HT-29 (cell line): ENCODE measurements around the gene HES2. TPM values are rescaled to one million over a fixed set of nuclear protein-coding genes. Genes with fewer than 3 reads are reported as not detected.
A peak's percentile ranks its signal among the peaks of the same experiment; 100 is the strongest.
"Not testable (repeated sequence)": the region's sequence is repeated elsewhere in the genome, so short reads cannot be mapped to it uniquely, and the experiment has no call there.

Experiments
- DNase-seq: peaks from one replicate; pipeline ENCODE4 v3.0.0-alpha.2; 2015; ENCODE audit warnings: low spot score
- total RNA-seq: library from RNA; depleted of rRNA; stranded (reverse); fragments of >200 nt; shearing (Covaris generic); gene quantifications from 2 replicates; pipeline ENCODE4 v1.2.3, GENCODE V29; 2014

HES2 gene
- total RNA-seq, 1 experiment from 2014 or later, result not detected

GRCh38 chr1:6437012-6437700 is 17.4 kb upstream of the HES2 start:
- DNase-seq, result peak; percentile 76

- DNase-seq, result not testable (repeated sequence)
These were observed 16.6 kb upstream of the HES2 start for GRCh38 chr1:6436277-6436676.

- no peak for DNase-seq
These were observed 15.8 kb upstream of the HES2 start for GRCh38 chr1:6435547-6435946.

GRCh38 chr1:6435129-6435528 is 15.4 kb upstream of the HES2 start:
- DNase-seq, result no peak

- DNase-seq, result no peak
These were observed 14.5 kb upstream of the HES2 start for GRCh38 chr1:6434186-6434585.

- DNase-seq, result not testable (repeated sequence)
These were observed 12.2 kb upstream of the HES2 start for GRCh38 chr1:6431645-6432579.

GRCh38 chr1:6429660-6430411 is 10.1 kb upstream of the HES2 start:
- not testable (repeated sequence) for DNase-seq

GRCh38 chr1:6428453-6428852 is 8.7 kb upstream of the HES2 start:
- not testable (repeated sequence) for DNase-seq

GRCh38 chr1:6427441-6428390 is 8.0 kb upstream of the HES2 start:
- DNase-seq, result peak; percentile 43

GRCh38 chr1:6426972-6427350 is 7.2 kb upstream of the HES2 start:
- no peak for DNase-seq

GRCh38 chr1:6426277-6426971 is 6.7 kb upstream of the HES2 start:
- no peak for DNase-seq

GRCh38 chr1:6425658-6426057 is 5.9 kb upstream of the HES2 start:
- DNase-seq, result no peak

- no peak for DNase-seq
These were observed 5.2 kb upstream of the HES2 start, which contains the start of gene ESPN for GRCh38 chr1:6424619-6425593. Gene ESPN (plus strand): TSS chr1:6424776. CDS start chr1:6424956, 180 bp downstream.

- no peak for DNase-seq
These were observed 4.4 kb upstream of the HES2 start for GRCh38 chr1:6424000-6424565.

- DNase-seq, result peak; percentile 82
These were observed 3.7 kb upstream of the HES2 start for GRCh38 chr1:6423321-6423999.

GRCh38 chr1:6421266-6421665 is 1.5 kb upstream of the HES2 start:
- DNase-seq, result no peak

- no peak for DNase-seq
These were observed 829 bp upstream of the HES2 start for GRCh38 chr1:6420454-6421042.

- no peak for DNase-seq
These were observed 319 bp downstream of the HES2 start for GRCh38 chr1:6419397-6419803.
